ENCODE data around the gene TMEM213. TPM values are rescaled to one million over a fixed set of nuclear protein-coding genes. Genes with fewer than 3 reads are reported as not detected.

TMEM213 gene
- total RNA-seq (2014; rRNA removed; shearing (Covaris generic)) (not detected in 2 replicates), polyA plus RNA-seq (2016; fragmentation: Nextera tagmentation; extraction: Ambion mirVana) (not detected in 2 replicates)

DNA sequence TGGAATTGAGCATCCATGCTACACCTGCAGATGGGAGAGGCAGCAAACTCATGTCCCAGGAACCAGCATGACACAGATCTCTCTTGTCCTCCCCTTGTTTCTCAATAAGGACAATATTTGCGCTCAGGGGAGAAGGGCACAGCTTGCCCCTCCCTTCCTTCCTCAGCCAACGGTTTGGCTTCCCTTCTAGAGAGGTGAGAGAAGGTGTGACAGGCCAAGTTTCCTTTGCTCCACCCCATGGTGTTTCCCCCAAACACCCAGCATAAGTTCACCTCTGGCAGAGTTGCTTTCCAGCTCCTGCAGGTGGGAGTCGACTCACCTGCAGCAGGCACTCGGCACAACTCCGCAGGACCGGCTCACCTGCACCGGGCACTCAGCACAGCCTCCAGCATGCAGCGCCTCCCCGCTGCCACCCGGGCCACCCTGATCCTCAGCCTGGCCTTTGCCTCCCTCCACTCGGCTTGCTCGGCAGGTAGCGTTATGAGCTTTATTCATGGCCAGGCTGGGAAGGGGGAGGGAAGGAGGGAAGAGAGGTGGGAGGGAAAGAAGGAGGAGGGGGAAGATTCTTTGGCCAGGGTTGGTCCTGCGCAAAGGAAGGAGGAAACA lies at the start of gene TMEM213, which contains the start of gene ATP6V0A4:
Gene TMEM213, plus strand, starts transcription at position 280 of the 606 bp plus-strand sequence. Its CDS starts 111 bp downstream, at position 391.
Gene ATP6V0A4, minus strand, starts transcription at position 482 of the 606 bp plus-strand sequence. CDS start 26,949 bp downstream, outside the sequence.
- 3 to 6% methylated on average over 13 to 14 of the region's 14 CpGs for whole genome bisulfite sequencing, 2 experiments (ENCODE audit: low coverage in 1 of 2, low lambda C conversion rate in 2 of 2, missing lambda C conversion rate in 2 of 2)
- H3K36me3 ChIP-seq (ENCODE audit: low read depth), result no peaks in the 10 kb centered on the region
- no peak for DNase-seq
- TF ChIP-seq EZH2 (IDR thresholded peaks at IDR 0.05; ENCODE audit: insufficient read depth, poor library complexity, severe bottlenecking) (no peak), EZH2phosphoT487 (IDR thresholded peaks at IDR 0.05; ENCODE audit: insufficient read depth, low read depth) (no peak)
- no peaks in the 10 kb centered on the region for H3K4me1 ChIP-seq (ENCODE audit: insufficient read depth)
- H3K27me3 ChIP-seq (replicated peaks; ENCODE audit: insufficient read depth), result peaks cover 36% of the 10 kb centered on the region
- no peak within 1 kb of the TSS for H3K9ac ChIP-seq
- no peaks in the 10 kb centered on the region for H3K9me2 ChIP-seq (ENCODE audit: insufficient read depth)
- in situ Hi-C loops (cut with MboI), result no loop called here
- no peaks in the 10 kb centered on the region for H3F3A ChIP-seq (ENCODE audit: insufficient read depth)
- no peak within 1 kb of the TSS for H3K4me3 ChIP-seq
- no peaks in the 10 kb centered on the region for H3K79me2 ChIP-seq (ENCODE audit: insufficient read depth)
- no peak within 1 kb of the TSS for H3K4me2 ChIP-seq (ENCODE audit: unreplicated experiment)
- H3K9me3 ChIP-seq (ENCODE audit: low read depth), result no peaks in the 10 kb centered on the region
- no peak within 1 kb of the TSS for H2AFZ ChIP-seq
- no peaks in the 10 kb centered on the region for H4K20me1 ChIP-seq (ENCODE audit: insufficient read depth)
- H3K27ac ChIP-seq, result no peak within 1 kb of the TSS

DNA sequence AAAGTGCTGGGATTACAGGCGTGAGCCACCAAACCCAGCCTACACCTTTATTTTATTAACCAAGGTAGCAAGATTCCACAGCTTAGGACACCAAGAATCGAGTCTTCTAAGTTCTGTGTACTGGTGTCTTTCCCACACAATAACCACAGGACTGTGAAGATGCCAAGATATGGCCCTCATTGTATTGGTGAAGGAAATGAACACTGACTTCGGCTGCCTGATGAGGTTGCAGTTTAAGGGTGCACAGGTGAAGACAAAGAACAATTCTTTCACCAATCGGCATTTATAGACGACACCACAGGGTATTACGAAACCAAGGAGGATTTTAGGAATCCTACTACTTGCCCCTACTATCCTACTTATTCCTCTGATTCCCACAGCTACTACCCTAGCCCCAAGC lies 49.1 kb upstream of the TMEM213 start:
- no peaks in the 10 kb centered on the region for H3K9me2 ChIP-seq (ENCODE audit: insufficient read depth)
- no peaks in the 10 kb centered on the region for H3K4me1 ChIP-seq (ENCODE audit: insufficient read depth)
- in situ Hi-C loops (cut with MboI), result loop anchor here (25.0 kb wide), 3 partner anchors 586 to 1136 kb away; no protein-coding TSS in a partner anchor
- no peaks in the 10 kb centered on the region for H3K9me3 ChIP-seq (ENCODE audit: low read depth)
- no peaks in the 10 kb centered on the region for H3K36me3 ChIP-seq (ENCODE audit: low read depth)
- TF ChIP-seq EZH2 (IDR thresholded peaks at IDR 0.05; ENCODE audit: insufficient read depth, poor library complexity, severe bottlenecking), result no peak
- no peak for TF ChIP-seq EZH2phosphoT487 (IDR thresholded peaks at IDR 0.05; ENCODE audit: insufficient read depth, low read depth)
- no peak overlapping the region for H3K4me3 ChIP-seq
- no peak for DNase-seq
- no peak overlapping the region for H3K27ac ChIP-seq
- H3K27me3 ChIP-seq (replicated peaks; ENCODE audit: insufficient read depth), result peaks cover 28% of the 10 kb centered on the region
- H2AFZ ChIP-seq, result no peak overlapping the region
- no peaks in the 10 kb centered on the region for H4K20me1 ChIP-seq (ENCODE audit: insufficient read depth)
- 60 to 64% methylated on average over 6 of the region's 6 CpGs for whole genome bisulfite sequencing, 2 experiments (ENCODE audit: low coverage in 1 of 2, low lambda C conversion rate in 2 of 2, missing lambda C conversion rate in 2 of 2)
- no peak overlapping the region for H3K9ac ChIP-seq
- H3F3A ChIP-seq (ENCODE audit: insufficient read depth), result no peaks in the 10 kb centered on the region
- no peaks in the 10 kb centered on the region for H3K79me2 ChIP-seq (ENCODE audit: insufficient read depth)
- H3K4me2 ChIP-seq (ENCODE audit: unreplicated experiment), result no peak overlapping the region

GRCh38 chr7:138749960-138750359 lies 47.8 kb upstream of the TMEM213 start:
- TF ChIP-seq EZH2 (IDR thresholded peaks at IDR 0.05; ENCODE audit: insufficient read depth, poor library complexity, severe bottlenecking) (no peak), EZH2phosphoT487 (IDR thresholded peaks at IDR 0.05; ENCODE audit: insufficient read depth, low read depth) (no peak)
- in situ Hi-C loops (cut with MboI), result loop anchor here (25.0 kb wide), 3 partner anchors 588 to 1138 kb away; no protein-coding TSS in a partner anchor
- H3K4me3 ChIP-seq, result no peak overlapping the region
- peaks cover 28% of the 10 kb centered on the region for H3K27me3 ChIP-seq (replicated peaks; ENCODE audit: insufficient read depth)
- no peak overlapping the region for H3K27ac ChIP-seq
- no peaks in the 10 kb centered on the region for H3K79me2 ChIP-seq (ENCODE audit: insufficient read depth)
- no peak overlapping the region for H3K9ac ChIP-seq
- H3K36me3 ChIP-seq (ENCODE audit: low read depth), result no peaks in the 10 kb centered on the region
- no peak for DNase-seq
- H4K20me1 ChIP-seq (ENCODE audit: insufficient read depth), result no peaks in the 10 kb centered on the region
- no peaks in the 10 kb centered on the region for H3K9me2 ChIP-seq (ENCODE audit: insufficient read depth)
- H3F3A ChIP-seq (ENCODE audit: insufficient read depth), result no peaks in the 10 kb centered on the region
- WGBS, 2 experiments (ENCODE audit: low coverage in 1 of 2, low lambda C conversion rate in 2 of 2, missing lambda C conversion rate in 2 of 2), result 31 to 42% methylated on average over 3 of the region's 3 CpGs
- H2AFZ ChIP-seq, result no peak overlapping the region
- no peaks in the 10 kb centered on the region for H3K4me1 ChIP-seq (ENCODE audit: insufficient read depth)
- no peaks in the 10 kb centered on the region for H3K9me3 ChIP-seq (ENCODE audit: low read depth)
- H3K4me2 ChIP-seq (ENCODE audit: unreplicated experiment), result no peak overlapping the region

DNA sequence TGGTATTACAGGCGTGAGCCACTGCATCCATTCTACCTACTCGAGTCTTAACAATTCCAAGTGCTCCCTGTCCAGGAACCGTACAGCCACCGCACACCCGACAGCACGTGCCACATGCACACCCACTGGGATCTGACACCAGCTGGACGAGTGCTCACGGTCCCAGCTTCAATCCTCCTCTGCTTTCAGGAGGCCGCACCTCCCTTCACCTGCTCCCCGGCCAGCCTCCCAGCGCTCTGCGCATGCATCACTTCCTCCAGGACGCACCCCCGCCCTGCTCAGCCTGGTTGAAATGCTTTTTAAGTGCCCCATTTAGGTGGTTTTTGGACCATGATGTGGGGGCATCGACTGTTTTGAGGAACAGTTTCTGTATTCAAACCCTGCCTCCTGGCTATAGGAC lies 47.3 kb upstream of the TMEM213 start:
- Histone ChIP-seq H3K79me2 (ENCODE audit: insufficient read depth) (no peaks in the 10 kb centered on the region), H3K9ac (no peak overlapping the region), H2AFZ (no peak overlapping the region), H3K27me3 (replicated peaks; ENCODE audit: insufficient read depth) (peaks cover 28% of the 10 kb centered on the region), H3K9me2 (ENCODE audit: insufficient read depth) (no peaks in the 10 kb centered on the region), H3K4me2 (ENCODE audit: unreplicated experiment) (no peak overlapping the region), H3F3A (ENCODE audit: insufficient read depth) (no peaks in the 10 kb centered on the region), H3K27ac (no peak overlapping the region), H3K36me3 (ENCODE audit: low read depth) (no peaks in the 10 kb centered on the region), H4K20me1 (ENCODE audit: insufficient read depth) (no peaks in the 10 kb centered on the region), H3K4me3 (no peak overlapping the region), H3K4me1 (ENCODE audit: insufficient read depth) (no peaks in the 10 kb centered on the region), H3K9me3 (ENCODE audit: low read depth) (no peaks in the 10 kb centered on the region)
- no peak for TF ChIP-seq EZH2 (IDR thresholded peaks at IDR 0.05; ENCODE audit: insufficient read depth, poor library complexity, severe bottlenecking)
- TF ChIP-seq EZH2phosphoT487 (IDR thresholded peaks at IDR 0.05; ENCODE audit: insufficient read depth, low read depth), result no peak
- in situ Hi-C loops (cut with MboI), result no loop called here
- 64 to 66% methylated on average over 15 of the region's 15 CpGs for WGBS, 2 experiments (ENCODE audit: low coverage in 1 of 2, low lambda C conversion rate in 2 of 2, missing lambda C conversion rate in 2 of 2)
- no peak for DNase-seq
